ENCODE results near the gene ASAP2. TPM values are rescaled to one million over a fixed set of nuclear protein-coding genes. Genes with fewer than 3 reads are reported as not detected.

ASAP2 gene
- total RNA-seq, 1 experiment from 2014 or later = 60.3 TPM

DNA sequence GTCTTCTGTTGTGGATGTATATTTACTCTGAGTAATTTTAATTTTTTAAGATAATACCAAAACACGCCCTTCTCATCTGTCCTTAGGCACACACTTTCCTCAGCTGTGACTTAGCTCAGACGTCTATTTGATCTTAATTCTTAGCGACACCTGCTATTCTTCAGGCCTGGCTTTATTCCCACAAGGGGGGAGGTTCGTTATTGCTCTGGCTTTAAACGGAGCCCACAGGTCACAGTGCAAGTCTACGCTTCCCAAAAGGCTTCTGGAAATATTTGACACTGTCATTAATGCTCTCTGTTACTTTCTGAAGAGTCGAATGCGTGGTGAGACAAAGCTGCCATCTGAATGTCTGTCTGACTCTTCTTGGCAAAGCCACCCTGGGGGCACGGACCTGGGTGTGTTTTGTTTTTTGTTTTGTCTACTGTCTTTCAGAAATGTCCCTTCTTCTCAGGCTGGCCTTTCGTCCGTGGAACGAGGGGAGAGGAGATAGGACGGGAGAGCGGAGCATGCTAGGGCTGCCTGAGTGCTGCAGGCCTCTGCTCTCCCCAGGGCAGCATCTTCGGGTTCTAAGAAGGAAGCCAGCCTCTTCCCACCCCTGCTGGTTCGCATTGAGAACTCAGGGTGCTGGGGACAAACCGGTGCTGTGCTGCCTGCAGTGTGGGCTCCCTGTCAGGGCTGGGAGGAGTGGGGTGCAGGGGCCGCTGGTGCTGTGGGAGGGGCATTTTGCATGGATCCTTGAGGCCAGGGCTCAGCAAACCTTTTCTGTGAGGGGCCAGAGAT, 61.9 kb downstream of the ASAP2 start:
- Histone ChIP-seq H3K4me1 (replicated peaks; ENCODE audit: insufficient read depth) (peaks cover 17% of the 10 kb centered on the region), H3K4me2 (no peak overlapping the region), H3K79me2 (ENCODE audit: low read depth) (peaks cover 93% of the 10 kb centered on the region), H3K36me3 (ENCODE audit: low read depth) (peaks cover 8% of the 10 kb centered on the region), H3K9me3 (ENCODE audit: insufficient read depth, low read depth) (no peaks in the 10 kb centered on the region), H4K20me1 (ENCODE audit: insufficient read depth) (peaks cover 23% of the 10 kb centered on the region), H3K9me2 (ENCODE audit: insufficient read depth) (no peaks in the 10 kb centered on the region), H2AFZ (no peak overlapping the region), H3K4me3 (no peak overlapping the region), H3F3A (ENCODE audit: insufficient read depth, low read depth) (peaks cover 51% of the 10 kb centered on the region), H3K27me3 (ENCODE audit: insufficient read depth, low read depth) (no peaks in the 10 kb centered on the region), H3K27ac (no peak overlapping the region)
- TF ChIP-seq EZH2 (IDR thresholded peaks at IDR 0.05; ENCODE audit: low read depth) = no peak
- TF ChIP-seq, protein P1, sequence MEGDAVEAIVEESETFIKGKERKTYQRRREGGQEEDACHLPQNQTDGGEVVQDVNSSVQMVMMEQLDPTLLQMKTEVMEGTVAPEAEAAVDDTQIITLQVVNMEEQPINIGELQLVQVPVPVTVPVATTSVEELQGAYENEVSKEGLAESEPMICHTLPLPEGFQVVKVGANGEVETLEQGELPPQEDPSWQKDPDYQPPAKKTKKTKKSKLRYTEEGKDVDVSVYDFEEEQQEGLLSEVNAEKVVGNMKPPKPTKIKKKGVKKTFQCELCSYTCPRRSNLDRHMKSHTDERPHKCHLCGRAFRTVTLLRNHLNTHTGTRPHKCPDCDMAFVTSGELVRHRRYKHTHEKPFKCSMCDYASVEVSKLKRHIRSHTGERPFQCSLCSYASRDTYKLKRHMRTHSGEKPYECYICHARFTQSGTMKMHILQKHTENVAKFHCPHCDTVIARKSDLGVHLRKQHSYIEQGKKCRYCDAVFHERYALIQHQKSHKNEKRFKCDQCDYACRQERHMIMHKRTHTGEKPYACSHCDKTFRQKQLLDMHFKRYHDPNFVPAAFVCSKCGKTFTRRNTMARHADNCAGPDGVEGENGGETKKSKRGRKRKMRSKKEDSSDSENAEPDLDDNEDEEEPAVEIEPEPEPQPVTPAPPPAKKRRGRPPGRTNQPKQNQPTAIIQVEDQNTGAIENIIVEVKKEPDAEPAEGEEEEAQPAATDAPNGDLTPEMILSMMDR (conservative IDR thresholded peaks at IDR 0.05) = no peak
- no TSS peak for BruUV-seq (replicated peaks)
- intact Hi-C loops (cut with micrococcal nuclease; ENCODE audit: unreplicated experiment) = no loop called here
- no peak for DNase-seq
- ChIA-PET CTCF (no interaction called here), POLR2A (ENCODE audit: unreplicated experiment) (no interaction called here)

DNA sequence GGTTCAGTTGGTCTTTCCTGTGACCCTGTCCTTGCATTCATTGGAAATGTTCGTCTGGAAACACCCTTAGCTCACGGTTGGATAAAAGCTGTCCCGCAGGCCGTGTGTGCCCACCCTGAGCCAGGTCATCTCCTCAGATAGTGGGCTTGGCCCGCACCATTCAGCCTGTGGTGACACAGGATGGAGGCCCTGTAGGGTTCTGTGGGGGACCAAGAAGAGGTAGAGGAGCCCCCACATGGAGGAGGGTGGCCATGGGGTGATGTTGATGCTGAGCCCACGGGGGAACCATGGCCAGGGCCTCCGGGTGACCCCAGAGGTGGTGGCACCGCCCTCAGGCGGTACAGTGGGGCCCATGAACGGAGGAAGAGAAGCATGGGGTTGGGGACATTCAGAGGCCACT, 62.7 kb downstream of the ASAP2 start:
- Histone ChIP-seq H3K9me2 (ENCODE audit: insufficient read depth) (no peaks in the 10 kb centered on the region), H3K4me2 (no peak overlapping the region), H2AFZ (no peak overlapping the region), H3K4me1 (replicated peaks; ENCODE audit: insufficient read depth) (peaks cover 25% of the 10 kb centered on the region), H3K27ac (peak overlapping the region; percentile 11; the same call in 1 of the 2 replicates), H3K4me3 (no peak overlapping the region), H3K36me3 (ENCODE audit: low read depth) (peaks cover 7% of the 10 kb centered on the region), H3K27me3 (ENCODE audit: insufficient read depth, low read depth) (no peaks in the 10 kb centered on the region), H3K9me3 (ENCODE audit: insufficient read depth, low read depth) (no peaks in the 10 kb centered on the region), H3F3A (ENCODE audit: insufficient read depth, low read depth) (peaks cover 58% of the 10 kb centered on the region), H4K20me1 (ENCODE audit: insufficient read depth) (peaks cover 23% of the 10 kb centered on the region), H3K79me2 (ENCODE audit: low read depth) (peaks cover 95% of the 10 kb centered on the region)
- no peak for TF ChIP-seq EZH2 (IDR thresholded peaks at IDR 0.05; ENCODE audit: low read depth)
- TF ChIP-seq, protein P1 (conservative IDR thresholded peaks at IDR 0.05) = no peak
- POLR2A ChIA-PET (ENCODE audit: unreplicated experiment) = no interaction called here
- no peak for DNase-seq
- no TSS peak for BruUV-seq (replicated peaks)
- intact Hi-C loops (cut with micrococcal nuclease; ENCODE audit: unreplicated experiment) = no loop called here
- CTCF ChIA-PET = no interaction called here

DNA sequence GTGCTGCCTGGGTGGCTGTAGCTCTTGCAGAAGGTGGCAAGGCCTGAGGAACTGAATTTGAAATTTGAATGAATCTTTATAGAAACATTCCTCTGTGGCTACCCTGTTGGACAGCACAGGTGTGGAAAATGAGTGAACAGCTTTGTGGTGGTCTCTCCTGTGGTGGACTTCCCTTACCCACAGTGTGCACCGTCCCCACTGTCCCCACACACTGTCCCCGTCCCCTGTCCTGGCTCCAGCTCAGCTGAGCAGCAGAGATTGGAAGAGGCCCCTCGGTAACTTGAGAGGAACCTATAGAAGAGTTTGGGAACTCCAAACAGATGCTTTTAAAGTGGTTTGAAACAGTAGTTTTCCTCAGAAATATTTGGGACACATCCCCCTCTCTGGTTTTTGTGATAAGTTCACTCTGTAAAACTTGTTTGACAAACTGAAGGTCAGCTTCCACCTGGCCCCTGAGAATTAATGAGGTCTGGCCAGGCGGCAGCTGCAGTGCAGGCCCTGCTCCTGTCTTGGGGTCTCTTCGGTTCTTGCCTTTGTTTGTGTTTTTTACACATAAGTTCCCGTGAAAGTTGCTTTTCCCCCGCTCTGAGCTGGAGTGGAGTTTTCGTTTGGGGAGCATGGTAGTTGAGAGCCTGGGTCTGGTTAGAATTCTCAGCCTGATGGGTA, 63.2 kb downstream of the ASAP2 start:
- Histone ChIP-seq H3K9me3 (ENCODE audit: insufficient read depth, low read depth) (no peaks in the 10 kb centered on the region), H2AFZ (no peak overlapping the region), H3K4me1 (replicated peaks; ENCODE audit: insufficient read depth) (peaks cover 30% of the 10 kb centered on the region), H3K27ac (peak overlapping the region; percentile 11; the same call in 1 of the 2 replicates), H3K4me2 (no peak overlapping the region), H3K27me3 (ENCODE audit: insufficient read depth, low read depth) (no peaks in the 10 kb centered on the region), H3F3A (ENCODE audit: insufficient read depth, low read depth) (peaks cover 59% of the 10 kb centered on the region), H4K20me1 (ENCODE audit: insufficient read depth) (peaks cover 23% of the 10 kb centered on the region), H3K9me2 (ENCODE audit: insufficient read depth) (no peaks in the 10 kb centered on the region), H3K36me3 (ENCODE audit: low read depth) (peaks cover 4% of the 10 kb centered on the region; the same call in 1 of the 2 replicates), H3K79me2 (ENCODE audit: low read depth) (peaks cover 95% of the 10 kb centered on the region), H3K4me3 (no peak overlapping the region)
- POLR2A ChIA-PET (ENCODE audit: unreplicated experiment) = no interaction called here
- no TSS peak for BruUV-seq (replicated peaks)
- no peak for TF ChIP-seq EZH2 (IDR thresholded peaks at IDR 0.05; ENCODE audit: low read depth)
- TF ChIP-seq, protein P1 (conservative IDR thresholded peaks at IDR 0.05) = no peak
- no peak for DNase-seq
- intact Hi-C loops (cut with micrococcal nuclease; ENCODE audit: unreplicated experiment) = no loop called here
- CTCF ChIA-PET = no interaction called here

Data from PC-9 (cell line).